MCF 10A (cell line): ENCODE data around the gene SPHKAP. TPM values are rescaled to one million over a fixed set of nuclear protein-coding genes. Genes with fewer than 3 reads are reported as not detected.
"Not testable (repeated sequence)": the region's sequence is repeated elsewhere in the genome, so short reads cannot be mapped to it uniquely, and the experiment has no call there.

Experiments
- BruUV-seq: library from RNA; stranded (reverse); fragments of 400-500 nt; replicated peaks from 2 replicates; lab custom pipeline; 2021; lab: Mats Ljungman, UMichigan
- CTCF ChIA-PET: fragments of 300-600 bp; sonication (Branson Sonifier 250); formaldehyde crosslinking; extraction: SDS; loops from one replicate; lab custom pipeline; 2021; ENCODE audit warnings: antibody characterized with exemption, inconsistent platforms; lab: Yijun Ruan, JAX
- POLR2A ChIA-PET: fragments of 300-600, 350-650 bp; sonication (Branson Sonifier 250); formaldehyde crosslinking; extraction: SDS; loops from one replicate; lab custom pipeline; 2020; ENCODE audit warnings: antibody characterized with exemption, inconsistent platforms; lab: Yijun Ruan, JAX
- DNase-seq: peaks from one replicate; pipeline ENCODE4 v3.0.0-alpha.2; 2018; ENCODE audit not compliant: unreplicated experiment
- H3K27ac Mint-ChIP-seq: one replicate; pipeline ENCODE4 v1.8.0; 2022; ENCODE audit warnings: mild to moderate bottlenecking, low read depth, mixed read lengths; ENCODE audit not compliant: unreplicated experiment
- H3K27me3 Mint-ChIP-seq: one replicate; pipeline ENCODE4 v1.8.0; 2022; ENCODE audit warnings: mixed read lengths; ENCODE audit not compliant: insufficient read depth, unreplicated experiment
- H3K36me3 Mint-ChIP-seq: one replicate; pipeline ENCODE4 v1.8.0; 2022; ENCODE audit warnings: mild to moderate bottlenecking, moderate library complexity, mixed read lengths; ENCODE audit not compliant: insufficient read depth, unreplicated experiment
- H3K4me1 Mint-ChIP-seq: one replicate; pipeline ENCODE4 v1.8.0; 2022; ENCODE audit warnings: mixed read lengths; ENCODE audit not compliant: insufficient read depth, unreplicated experiment
- H3K4me3 Mint-ChIP-seq: one replicate; pipeline ENCODE4 v1.8.0; 2022; ENCODE audit warnings: mild to moderate bottlenecking, moderate library complexity, mixed read lengths; ENCODE audit not compliant: unreplicated experiment
- H3K9me3 Mint-ChIP-seq: one replicate; pipeline ENCODE4 v1.8.0; 2022; ENCODE audit warnings: mixed read lengths; ENCODE audit not compliant: unreplicated experiment
- CTCF ChIP-seq: fragments of 200-600 bp; IDR thresholded peaks from one replicate; pipeline ENCODE4 v1.8.0; 2022; ENCODE audit warnings: antibody characterized with exemption, mild to moderate bottlenecking; ENCODE audit not compliant: unreplicated experiment
- intact Hi-C: fragments of 100-400 bp; cut with micrococcal nuclease; formaldehyde crosslinking; loops from 2 replicates; pipeline ENCODE4 v1.14.1; 2022
- total RNA-seq: library from RNA; stranded (reverse); gene quantifications from 2 replicates; pipeline ENCODE4 v1.2.3, GENCODE V29; 2022

The SPHKAP gene
- total RNA-seq, 1 experiment from 2014 or later, result not detected

DNA sequence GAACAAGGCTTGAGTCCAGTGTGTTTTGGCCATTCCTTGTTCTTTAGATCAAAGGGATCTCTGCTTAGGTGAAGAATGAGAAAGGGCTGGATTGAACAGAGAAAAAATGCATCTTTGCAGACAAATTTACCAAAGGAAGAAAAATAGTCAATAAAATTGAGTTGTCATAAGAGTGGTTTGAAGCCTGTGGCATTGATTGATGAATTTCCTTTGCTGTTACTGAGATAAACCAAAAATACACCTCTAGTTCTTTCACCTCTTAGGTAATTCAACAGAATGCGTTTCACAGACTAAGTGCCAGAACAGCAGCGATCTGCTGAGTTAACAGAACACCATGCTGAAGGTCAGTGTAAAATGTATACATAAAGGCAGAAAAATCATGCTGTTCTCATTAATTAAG is 96.8 kb downstream of the SPHKAP start:
- H3K4me1 Mint-ChIP-seq, result no peaks in the 10 kb centered on the region
- no peak for TF ChIP-seq CTCF
- H3K36me3 Mint-ChIP-seq, result no peaks in the 10 kb centered on the region
- POLR2A ChIA-PET, result no interaction called here
- no TSS peak for BruUV-seq
- H3K9me3 Mint-ChIP-seq, result peaks cover 9% of the 10 kb centered on the region
- intact Hi-C loops, result no loop called here
- no peaks in the 10 kb centered on the region for H3K27me3 Mint-ChIP-seq
- no peak for DNase-seq
- H3K4me3 Mint-ChIP-seq, result no peak overlapping the region
- CTCF ChIA-PET, result interaction anchor here (0.6 to 0.7 kb wide), 2 partner anchors 48 to 90 kb away, joined by 5 to 6 read pairs; no protein-coding TSS in a partner anchor
- H3K27ac Mint-ChIP-seq, result no peak overlapping the region

- Mint-ChIP-seq H3K27me3 (no peaks in the 10 kb centered on the region), H3K27ac (no peak overlapping the region), H3K4me1 (no peaks in the 10 kb centered on the region), H3K4me3 (no peak overlapping the region), H3K36me3 (no peaks in the 10 kb centered on the region), H3K9me3 (no peaks in the 10 kb centered on the region)
- no peak for DNase-seq
- intact Hi-C loops, result no loop called here
- BruUV-seq, result no TSS peak
- CTCF ChIA-PET, result interaction anchor here (0.6 to 1.0 kb wide), 2 partner anchors 31 to 596 kb away, joined by 4 to 5 read pairs; no protein-coding TSS in a partner anchor
- no peak for TF ChIP-seq CTCF
- POLR2A ChIA-PET, result no interaction called here
Measured at GRCh38 chr2:228083131-228083530, 98.4 kb downstream of the SPHKAP start.

GRCh38 chr2:228082571-228082970 is 98.9 kb downstream of the SPHKAP start:
- H3K36me3 Mint-ChIP-seq, result no peaks in the 10 kb centered on the region
- no peaks in the 10 kb centered on the region for H3K27me3 Mint-ChIP-seq
- no peak for TF ChIP-seq CTCF
- intact Hi-C loops, result no loop called here
- DNase-seq, result no peak
- BruUV-seq, result no TSS peak
- no peak overlapping the region for H3K4me3 Mint-ChIP-seq
- no peaks in the 10 kb centered on the region for H3K9me3 Mint-ChIP-seq
- H3K27ac Mint-ChIP-seq, result no peak overlapping the region
- CTCF ChIA-PET, result interaction anchor here (0.6 to 1.0 kb wide), 3 partner anchors 30 to 597 kb away, joined by 3 to 5 read pairs (median 4); no protein-coding TSS in a partner anchor
- POLR2A ChIA-PET, result no interaction called here
- no peaks in the 10 kb centered on the region for H3K4me1 Mint-ChIP-seq

GRCh38 chr2:228079194-228079593 is 102.3 kb downstream of the SPHKAP start:
- BruUV-seq, result no TSS peak
- Mint-ChIP-seq H3K4me3 (no peak overlapping the region), H3K27ac (no peak overlapping the region), H3K4me1 (no peaks in the 10 kb centered on the region), H3K27me3 (peaks cover 10% of the 10 kb centered on the region), H3K9me3 (no peaks in the 10 kb centered on the region), H3K36me3 (no peaks in the 10 kb centered on the region)
- intact Hi-C loops, result no loop called here
- CTCF ChIA-PET, result no interaction called here
- TF ChIP-seq CTCF, result no peak
- POLR2A ChIA-PET, result no interaction called here
- no peak for DNase-seq

- intact Hi-C loops, H3K9me3 Mint-ChIP-seq, H3K36me3 Mint-ChIP-seq, BruUV-seq, H3K27ac Mint-ChIP-seq, H3K4me3 Mint-ChIP-seq, H3K4me1 Mint-ChIP-seq, H3K27me3 Mint-ChIP-seq, POLR2A ChIA-PET, CTCF ChIA-PET, DNase-seq: not testable (repeated sequence)
Measured at GRCh38 chr2:228076695-228077094, 104.8 kb downstream of the SPHKAP start.
